GM19099 (cell line): ENCODE results near the gene AGMAT.

Source experiments
- POLR2A ChIP-seq: IDR thresholded peaks from 3 replicates; pipeline ENCODE4 v1.6.1; 2011; ENCODE audit warnings: low read depth; ENCODE audit not compliant: insufficient read length; ENCODE audit errors: extremely low read depth

The AGMAT gene

GRCh38 chr1:15584489-15585363 lies at the start of gene AGMAT:
Gene AGMAT, minus strand, starts transcription at chr1:15585051. Its CDS starts 84 bp downstream, at chr1:15584967.
- TF ChIP-seq POLR2A: peak; percentile 21

GRCh38 chr1:15633756-15634420 lies 49.0 kb upstream of the AGMAT start:
- TF ChIP-seq POLR2A: no peak

- TF ChIP-seq POLR2A: no peak
Observed at GRCh38 chr1:15628003-15628402, 43.2 kb upstream of the AGMAT start.

- TF ChIP-seq POLR2A: no peak
Observed at GRCh38 chr1:15627343-15627988, 42.6 kb upstream of the AGMAT start.

GRCh38 chr1:15626269-15626950 lies 41.6 kb upstream of the AGMAT start:
- no peak for TF ChIP-seq POLR2A

GRCh38 chr1:15625056-15625917 lies 40.4 kb upstream of the AGMAT start:
- no peak for TF ChIP-seq POLR2A

- no peak for TF ChIP-seq POLR2A
Observed at GRCh38 chr1:15624133-15624714, 39.4 kb upstream of the AGMAT start.

- TF ChIP-seq POLR2A: no peak
Observed at GRCh38 chr1:15623435-15623834, 38.6 kb upstream of the AGMAT start.

- no peak for TF ChIP-seq POLR2A
Observed at GRCh38 chr1:15622712-15623373, 38.0 kb upstream of the AGMAT start.

GRCh38 chr1:15621975-15622374 lies 37.1 kb upstream of the AGMAT start:
- no peak for TF ChIP-seq POLR2A

- TF ChIP-seq POLR2A: no peak
Observed at GRCh38 chr1:15620902-15621682, 36.2 kb upstream of the AGMAT start.

- TF ChIP-seq POLR2A: no peak
Observed at GRCh38 chr1:15620155-15620545, 35.3 kb upstream of the AGMAT start.
